K562 (cell line): ENCODE data around the gene TFF3. TPM values are rescaled to one million over a fixed set of nuclear protein-coding genes. Genes with fewer than 3 reads are reported as not detected.

ENCODE experiments used
- ATAC-seq: fragments of 200-7000 bp; cut with Tn5 transposase; 3 replicates; pipeline ENCODE4 v1.9.1; 2020; ENCODE audit warnings: moderate library complexity
- BruUV-seq: library from RNA; stranded (reverse); fragments of 400-500 nt; replicated peaks from 2 replicates; lab custom pipeline; 2021; lab: Mats Ljungman, UMichigan
- CTCF ChIA-PET: fragments of 300-600 bp; formaldehyde crosslinking; extraction: SDS; loops from one replicate; lab custom pipeline; 2021; ENCODE audit warnings: low intra/inter-chr PET ratio; lab: Yijun Ruan, JAX
- POLR2A ChIA-PET: fragments of 300-600, 350-650 bp; sonication (Branson Sonifier 250); formaldehyde crosslinking; extraction: SDS; loops from one replicate; lab custom pipeline; 2021; ENCODE audit warnings: antibody characterized with exemption, inconsistent platforms; lab: Yijun Ruan, JAX
- DNase-seq, 4 experiments: peaks; one replicate each; pipeline versions ENCODE4 v3.0.0 to v3.0.0-alpha.2; 2011 to 2018; ENCODE audit warnings: low spot score in 3 of 4, mixed read lengths in 3 of 4; ENCODE audit errors: extremely low read depth in 1 of 4
- FAIRE-seq: peaks from 2 replicates; lab custom pipeline; 2011; peaks lifted over from hg19 to GRCh38; lab: Jason Lieb, UNC
- H2AFZ ChIP-seq: 2 replicates; pipeline ENCODE4 v1.6.0; 2011; ENCODE audit warnings: low read depth, low read length, control low read depth, inconsistent platforms
- H3K27ac ChIP-seq: fragments of 200-600 bp; 3 replicates; pipeline ENCODE4 v1.8.0; 2011; ENCODE audit warnings: low read depth, mild to moderate bottlenecking, control low read depth, inconsistent platforms, low read length, moderate library complexity, mixed read lengths; ENCODE audit errors: extremely low read depth
- H3K27me3 ChIP-seq, 2 experiments: fragments of 300-600 bp in 1 of 2; 2 replicates in 1 of 2; 3 replicates in 1 of 2; pipeline versions ENCODE4 v1.6.0 to v1.8.0; 2011; ENCODE audit warnings: inconsistent platforms in 2 of 2, low read length in 2 of 2, mild to moderate bottlenecking in 1 of 2, mixed read lengths in 1 of 2, moderate library complexity in 1 of 2; ENCODE audit not compliant: control insufficient read depth in 2 of 2, insufficient read depth in 2 of 2
- H3K36me3 ChIP-seq: fragments of 300-600 bp; 3 replicates; pipeline ENCODE4 v1.8.0; 2011; ENCODE audit warnings: mild to moderate bottlenecking, low read length, inconsistent platforms; ENCODE audit not compliant: control insufficient read depth, insufficient read depth
- H3K4me1 ChIP-seq, 2 experiments: fragments of 200-600 bp in 1 of 2; replicated peaks in 1 of 2; 2 replicates in 1 of 2; 3 replicates in 1 of 2; pipeline versions ENCODE4 v1.5.1 to v1.8.0; 2011; ENCODE audit warnings: inconsistent platforms in 2 of 2, low read length in 2 of 2, mild to moderate bottlenecking in 1 of 2, mixed read lengths in 1 of 2, moderate library complexity in 1 of 2; ENCODE audit not compliant: control insufficient read depth in 2 of 2, insufficient read depth in 2 of 2
- H3K4me2 ChIP-seq: 2 replicates; pipeline ENCODE4 v1.6.1; 2011; ENCODE audit warnings: low read length, control low read depth, inconsistent platforms, mixed read lengths; ENCODE audit not compliant: insufficient read depth
- H3K4me3 ChIP-seq: fragments of 200-600 bp; sonication (generic), shearing (Covaris generic); 2 replicates; pipeline ENCODE4 v1.5.1; 2016; ENCODE audit warnings: control low read depth, inconsistent platforms
- H3K79me2 ChIP-seq: fragments of 200-600 bp; 3 replicates; pipeline ENCODE4 v1.8.0; 2011; ENCODE audit warnings: low read length, inconsistent platforms; ENCODE audit not compliant: control insufficient read depth, insufficient read depth
- H3K9ac ChIP-seq, 2 experiments: 2 replicates each; pipeline versions ENCODE4 v1.6.0 to v1.6.1; 2011; ENCODE audit warnings: low read depth in 2 of 2, low read length in 2 of 2, control low read depth in 1 of 2, inconsistent platforms in 1 of 2, mild to moderate bottlenecking in 1 of 2, mixed read lengths in 1 of 2; ENCODE audit not compliant: insufficient read depth in 1 of 2
- H3K9me1 ChIP-seq: one replicate; pipeline ENCODE4 v1.6.0; 2011; ENCODE audit warnings: inconsistent platforms, mild to moderate bottlenecking, low read length, moderate library complexity; ENCODE audit not compliant: control insufficient read depth, insufficient read depth
- H3K9me3 ChIP-seq: replicated peaks from 2 replicates; pipeline ENCODE4 v1.5.1; 2011; ENCODE audit warnings: low read depth, low read length, inconsistent platforms; ENCODE audit not compliant: control insufficient read depth, insufficient read depth
- H4K20me1 ChIP-seq: replicated peaks from 2 replicates; pipeline ENCODE4 v1.6.1; 2011; ENCODE audit warnings: low read length, inconsistent platforms, mixed read lengths; ENCODE audit not compliant: control insufficient read depth, insufficient read depth
- CBX3 ChIP-seq, 2 experiments: IDR thresholded peaks; 1 replicate in 1 of 2; 2 replicates in 1 of 2; pipeline ENCODE4 v1.6.1; 2012; ENCODE audit warnings: inconsistent platforms in 2 of 2, low read length in 2 of 2, borderline replicate concordance in 1 of 2, control low read depth in 1 of 2
- GTF2B ChIP-seq: IDR thresholded peaks from 2 replicates; pipeline ENCODE4 v1.6.1; 2011; ENCODE audit not compliant: insufficient read length; ENCODE audit errors: extremely low read depth
- KAT2B ChIP-seq: IDR thresholded peaks from one replicate; pipeline ENCODE4 v1.6.1; 2012; ENCODE audit warnings: low read depth, mild to moderate bottlenecking, control low read depth, inconsistent platforms, low read length, moderate library complexity
- KDM1A ChIP-seq, 2 experiments: fragments of 450-650 bp; IDR thresholded peaks; 2 replicates each; pipeline ENCODE4 v1.6.1; 2016; ENCODE audit warnings: mild to moderate bottlenecking in 2 of 2
- KLF10 ChIP-seq: fragments of 250-450 bp; sonication (Bioruptor Pico); IDR thresholded peaks from 2 replicates; pipeline ENCODE4 v1.6.1; 2021; ENCODE audit warnings: matching md5 sums
- PRPF4 ChIP-seq: fragments of 200-400 bp; formaldehyde crosslinking; IDR thresholded peaks from one replicate; pipeline ENCODE4 v1.6.1; 2017; ENCODE audit warnings: low read length, low read depth, mild to moderate bottlenecking; ENCODE audit not compliant: insufficient read depth, poor library complexity, severe bottlenecking
- RBM25 ChIP-seq: fragments of 200-400 bp; formaldehyde crosslinking; IDR thresholded peaks from 2 replicates; pipeline ENCODE4 v1.6.1; 2018; ENCODE audit warnings: low read length, low read depth, moderate library complexity; ENCODE audit not compliant: severe bottlenecking
- ZBTB26 ChIP-seq: fragments of 450-650 bp; formaldehyde crosslinking; IDR thresholded peaks from 2 replicates; pipeline ENCODE4 v1.4.0; 2022; ENCODE audit warnings: missing genetic modification characterization
- ZNF41 ChIP-seq: fragments of 250-450 bp; sonication (Bioruptor Pico); conservative IDR thresholded peaks from 2 replicates; pipeline ENCODE4 v1.4.0; 2020; ENCODE audit warnings: mild to moderate bottlenecking
- WGBS: fragments of 100-300 bp; shearing (Covaris generic); methylation state at CpG from one replicate; pipeline ENCODE4 v1.1.6; 2016; ENCODE audit warnings: low coverage, mixed read lengths; ENCODE audit not compliant: insufficient coverage; ENCODE audit errors: missing lambda C conversion rate; 5-methylcytosine and 5-hydroxymethylcytosine counted together
- in situ Hi-C: fragments of 300-500 bp; cut with MboI; formaldehyde crosslinking; loops from 4 replicates; pipeline ENCODE4 v1.15.0; 2018; ENCODE audit warnings: inconsistent platforms, mixed read lengths
- intact Hi-C: fragments of 100-400 bp; cut with micrococcal nuclease; formaldehyde crosslinking; loops from 2 replicates; pipeline ENCODE4 v1.14.2; 2022
- polyA plus RNA-seq, 8 experiments: library from polyadenylated mRNA; depleted of rRNA in 4 of 8; stranded (reverse) in 5 of 8; unstranded in 3 of 8; fragments of >200 nt; fragmentation: Nextera tagmentation in 2 of 8; fragmentation: Illumina TruSeq in 1 of 8; extraction: Ambion mirVana in 2 of 8; extraction: Trizol in 1 of 8; gene quantifications; 2 replicates each; pipeline versions ENCODE4 v1.2.1 to v1.2.3, GENCODE V29; 2011 to 2014; ENCODE audit warnings: inconsistent platforms in 1 of 8, missing spikeins in 1 of 8
- total RNA-seq, 7 experiments: library from RNA; depleted of rRNA in 6 of 7; stranded (reverse); fragments of >200 nt in 6 of 7; fragmentation: Illumina TruSeq in 2 of 7; extraction: Trizol in 2 of 7; gene quantifications; 2 replicates each; pipeline versions ENCODE4 v1.2.1 to v1.2.3, GENCODE V29; 2011 to 2021; ENCODE audit warnings: low replicate concordance in 1 of 7
- TF ChIP-seq, protein P1 (sequence below): fragments of 450-650 bp; IDR thresholded peaks from 2 replicates; pipeline ENCODE4 v1.6.1; 2014; ENCODE audit warnings: low read depth, mild to moderate bottlenecking, moderate library complexity, borderline replicate concordance

The TFF3 gene
- total and polyA plus RNA-seq, 9 of the 15 experiments (the other 6 are each of a cell fraction or from before 2014, with no cell fraction given) = 0.78 TPM; not detected in 8

DNA sequence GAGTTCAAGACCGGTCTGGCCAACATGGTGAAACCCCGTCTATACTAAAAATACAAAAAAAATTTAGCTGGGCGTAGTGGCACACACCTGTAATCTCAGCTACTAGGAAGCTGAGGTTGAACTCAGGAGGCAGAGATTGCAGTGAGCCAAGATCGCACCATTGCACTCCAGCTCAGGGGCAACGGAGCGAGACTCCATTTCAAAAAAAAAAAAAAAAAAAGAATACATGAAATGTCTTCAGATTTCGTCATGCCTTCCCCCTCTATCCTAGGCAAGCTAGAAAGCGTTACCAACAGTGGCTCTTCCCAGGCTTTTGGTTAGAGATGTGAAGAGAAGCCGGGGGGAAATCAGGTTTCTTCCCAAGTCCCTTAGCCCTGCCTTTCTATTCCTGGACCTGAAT lies 47.5 kb upstream of the TFF3 start:
- no peak overlapping the region for H3K4me3 ChIP-seq
- WGBS = under 1% methylated on average over 8 of the region's 9 CpGs
- H2AFZ ChIP-seq = no peak overlapping the region
- no peaks in the 10 kb centered on the region for H3K79me2 ChIP-seq
- no peaks in the 10 kb centered on the region for H3K9me1 ChIP-seq
- H3K36me3 ChIP-seq = no peaks in the 10 kb centered on the region
- ATAC-seq = no peak
- peaks cover 33 to 75% of the 10 kb centered on the region in 2 experiments for H3K27me3 ChIP-seq
- ChIA-PET POLR2A (no interaction called here), CTCF (no interaction called here)
- 0 out of 2 replicates have a peak, but pooled peaks cover 5% of the 10 kb centered on the region for H4K20me1 ChIP-seq
- H3K27ac ChIP-seq = no peak overlapping the region
- TF ChIP-seq RBM25 (no peak), KDM1A (IDR thresholded peaks at IDR 0.05) (peak; percentile 33 to 43; a peak in 2 of 4 replicates)
- in situ Hi-C loops = no loop called here
- BruUV-seq = no TSS peak
- H3K4me1 ChIP-seq = peaks cover 0 to 5% of the 10 kb centered on the region in 2 experiments; a peak in 3 of 5 replicates
- no peak for DNase-seq
- H3K9ac ChIP-seq = no peak overlapping the region
- no peaks in the 10 kb centered on the region for H3K9me3 ChIP-seq
- intact Hi-C loops = loop anchor here (10.0 kb wide), 1 partner anchor 172 kb away; no protein-coding TSS in a partner anchor
- no peak for FAIRE-seq
- H3K4me2 ChIP-seq = no peak overlapping the region

GRCh38 chr21:42362198-42362597 lies 47.0 kb upstream of the TFF3 start:
- POLR2A ChIA-PET = interaction anchor here (0.6 to 1.2 kb wide), 4 partner anchors 16 to 344 kb away, joined by 3 to 4 read pairs (median 4); no protein-coding TSS in a partner anchor
- no peak for ATAC-seq

More at GRCh38 chr21:42362198-42362597, 47.0 kb upstream of the TFF3 start:
- no peak overlapping the region for H3K9ac ChIP-seq
- intact Hi-C loops (loop anchor here (10.0 kb wide), 1 partner anchor 173 kb away; no protein-coding TSS in a partner anchor), in situ Hi-C loops (no loop called here)
- CTCF ChIA-PET = no interaction called here
- WGBS = 6% methylated on average over 12 of the region's 12 CpGs
- TF ChIP-seq, protein P1, sequence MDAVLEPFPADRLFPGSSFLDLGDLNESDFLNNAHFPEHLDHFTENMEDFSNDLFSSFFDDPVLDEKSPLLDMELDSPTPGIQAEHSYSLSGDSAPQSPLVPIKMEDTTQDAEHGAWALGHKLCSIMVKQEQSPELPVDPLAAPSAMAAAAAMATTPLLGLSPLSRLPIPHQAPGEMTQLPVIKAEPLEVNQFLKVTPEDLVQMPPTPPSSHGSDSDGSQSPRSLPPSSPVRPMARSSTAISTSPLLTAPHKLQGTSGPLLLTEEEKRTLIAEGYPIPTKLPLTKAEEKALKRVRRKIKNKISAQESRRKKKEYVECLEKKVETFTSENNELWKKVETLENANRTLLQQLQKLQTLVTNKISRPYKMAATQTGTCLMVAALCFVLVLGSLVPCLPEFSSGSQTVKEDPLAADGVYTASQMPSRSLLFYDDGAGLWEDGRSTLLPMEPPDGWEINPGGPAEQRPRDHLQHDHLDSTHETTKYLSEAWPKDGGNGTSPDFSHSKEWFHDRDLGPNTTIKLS = no peak
- TF ChIP-seq KAT2B (no peak), KLF10 (no peak), CBX3 (IDR thresholded peaks at IDR 0.05; ENCODE audit: borderline replicate concordance in 1 of 2, low read length in 2 of 2) (no peak), GTF2B (no peak), ZBTB26 (no peak), ZNF41 (CRISPR knock-in tag) (no peak), PRPF4 (no peak)
- 0 out of 2 replicates have a peak, but pooled peaks cover 5% of the 10 kb centered on the region for H4K20me1 ChIP-seq
- H3K27me3 ChIP-seq = peaks cover 33 to 76% of the 10 kb centered on the region in 2 experiments
- H3K4me1 ChIP-seq = peaks cover 0 to 4% of the 10 kb centered on the region in 2 experiments; a peak in 3 of 5 replicates
- DNase-seq (no peak), FAIRE-seq (no peak)
- no TSS peak for BruUV-seq
- no peaks in the 10 kb centered on the region for H3K36me3 ChIP-seq
- H3K4me3 ChIP-seq = no peak overlapping the region
- no peak overlapping the region for H2AFZ ChIP-seq
- no peaks in the 10 kb centered on the region for H3K9me3 ChIP-seq
- no peak overlapping the region for H3K4me2 ChIP-seq
- no peaks in the 10 kb centered on the region for H3K79me2 ChIP-seq
- no peak overlapping the region for H3K27ac ChIP-seq
- no peaks in the 10 kb centered on the region for H3K9me1 ChIP-seq
